ENCODE results near the gene DDX1. TPM values are rescaled to one million over a fixed set of nuclear protein-coding genes. Genes with fewer than 3 reads are reported as not detected.
A peak's percentile ranks its signal among the peaks of the same experiment; 100 is the strongest.

The DDX1 gene
- total and polyA plus RNA-seq, 8 donors: 74.2 to 153 (median 126) TPM

GRCh38 chr2:15557887-15558311 is 33.8 kb upstream of the DDX1 start:
- no peak for ATAC-seq
- Histone ChIP-seq H3K36me3 (peaks cover 0 to 10% of the 10 kb centered on the region in 2 donors), H3K9me3 (no peaks in the 10 kb centered on the region), H3K27me3 (no peaks in the 10 kb centered on the region), H3K4me3 (no peak overlapping the region), H3K27ac (no peak overlapping the region), H3K4me1 (peaks cover 9 to 20% of the 10 kb centered on the region in 2 donors)
- TF ChIP-seq CTCF (IDR thresholded peaks at IDR 0.05): no peak
- intact Hi-C loops (cut with DNase I): no loop called here
- no peak for DNase-seq

DNA sequence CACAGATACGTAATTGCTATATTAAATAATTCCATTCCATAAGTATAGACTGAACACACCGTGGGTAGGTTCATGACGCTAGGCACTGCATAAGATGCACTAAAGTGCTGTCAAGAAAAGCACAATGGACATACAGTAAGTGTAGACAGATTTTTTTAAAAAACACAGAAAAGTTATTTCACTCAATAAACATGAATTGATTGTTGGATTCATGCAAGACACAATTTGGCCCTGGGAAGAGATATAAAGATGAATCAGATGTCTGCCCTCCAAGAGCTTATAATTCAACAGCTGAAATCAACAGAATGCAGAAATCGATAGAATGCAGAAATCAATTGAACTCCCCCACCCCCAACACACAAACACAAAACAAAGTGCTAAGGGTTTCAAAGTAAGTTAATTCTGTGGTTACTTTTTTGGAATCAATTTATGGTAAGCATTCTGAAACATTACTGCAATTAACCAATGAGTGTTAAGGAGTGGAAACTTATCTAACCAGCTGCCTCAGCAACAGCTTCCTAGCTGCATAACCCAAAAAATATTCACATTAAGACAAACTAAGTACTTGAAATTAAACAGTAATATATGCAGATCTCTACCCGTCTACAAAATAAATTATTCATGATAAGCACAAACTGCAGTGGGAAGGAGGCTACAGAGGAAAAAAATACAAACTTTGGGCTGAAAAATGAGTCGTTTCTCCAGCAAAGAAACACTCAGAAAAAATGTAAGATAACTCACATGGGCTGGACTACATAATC is 32.1 kb upstream of the DDX1 start:
- H3K27ac ChIP-seq: no peak overlapping the region
- DNase-seq: no peak

GRCh38 chr2:15560140-15560987 is 31.3 kb upstream of the DDX1 start:
- Histone ChIP-seq H3K27ac (peak overlapping the region; percentile 80 to 83), H3K4me3 (peak overlapping the region; percentile 62 to 75), H3K27me3 (no peaks in the 10 kb centered on the region), H3K36me3 (peaks cover 0 to 5% of the 10 kb centered on the region in 2 donors), H3K9me3 (no peaks in the 10 kb centered on the region), H3K4me1 (peaks cover 9 to 20% of the 10 kb centered on the region in 2 donors)
- TF ChIP-seq CTCF (IDR thresholded peaks at IDR 0.05): no peak
- intact Hi-C loops (cut with DNase I): no loop called here
- ATAC-seq (peak; percentile 65), DNase-seq (peak; percentile 19 to 55 (median 28))

More for the DNA sequence above, 32.1 kb upstream of the DDX1 start:
- peaks cover 9 to 20% of the 10 kb centered on the region in 2 donors for H3K4me1 ChIP-seq
- no peak for TF ChIP-seq CTCF (IDR thresholded peaks at IDR 0.05)
- H3K36me3 ChIP-seq: peaks cover 0 to 5% of the 10 kb centered on the region in 2 donors
- ATAC-seq: no peak
- no peaks in the 10 kb centered on the region for H3K27me3 ChIP-seq
- H3K9me3 ChIP-seq: no peaks in the 10 kb centered on the region
- H3K4me3 ChIP-seq: peak overlapping the region in 1 of 2 donors; percentile 75
- intact Hi-C loops (cut with DNase I): no loop called here

- Histone ChIP-seq H3K36me3 (no peaks in the 10 kb centered on the region), H3K9me3 (no peaks in the 10 kb centered on the region), H3K27me3 (no peaks in the 10 kb centered on the region), H3K4me1 (peaks cover 9 to 20% of the 10 kb centered on the region in 2 donors), H3K27ac (peak within 1 kb of the TSS; percentile 80 to 83), H3K4me3 (peak within 1 kb of the TSS; percentile 62 to 75)
- intact Hi-C loops (cut with DNase I): no loop called here
- no peak for TF ChIP-seq CTCF (IDR thresholded peaks at IDR 0.05)
- ATAC-seq: peak; percentile 98
- peak; percentile 87 to 90 (median 88) for DNase-seq
Observed at GRCh38 chr2:15560988-15561573, 30.6 kb upstream of the DDX1 start, which contains the start of gene NBAS. NBAS (minus strand) TSS chr2:15561334; CDS start chr2:15561304, 30 bp downstream.

All from left lung (tissue), 10 donors.